Colon (tissue), 2 donors: ENCODE data around the gene ELP6.
"Not testable (repeated sequence)": the region's sequence is repeated elsewhere in the genome, so short reads cannot be mapped to it uniquely, and the experiment has no call there.

Source experiments
- FAIRE-seq: peaks from 2 replicates; lab custom pipeline; 2012; peaks lifted over from hg19 to GRCh38; lab: Jason Lieb, UNC
- donor health status: control.
- donor health status: control.

Gene ELP6

DNA sequence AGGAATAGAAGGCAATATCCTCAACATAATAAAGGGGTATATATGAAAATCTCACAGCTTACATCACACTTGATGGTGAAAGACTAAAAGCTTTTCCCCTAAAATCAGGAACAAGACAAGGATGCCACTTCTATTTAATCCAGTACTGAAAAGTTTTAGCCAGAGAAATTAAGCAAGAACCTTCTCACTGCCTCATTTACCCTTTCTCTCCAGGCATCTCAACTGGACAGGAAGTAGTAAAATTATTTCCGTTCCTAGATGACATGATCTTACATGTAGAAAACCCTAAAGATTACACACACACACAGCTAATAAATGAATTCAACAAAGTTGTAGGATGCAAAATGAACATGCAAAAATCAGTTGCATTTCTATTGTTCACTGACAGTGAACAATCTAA, 48.9 kb downstream of the ELP6 start:
- FAIRE-seq, result no peak

DNA sequence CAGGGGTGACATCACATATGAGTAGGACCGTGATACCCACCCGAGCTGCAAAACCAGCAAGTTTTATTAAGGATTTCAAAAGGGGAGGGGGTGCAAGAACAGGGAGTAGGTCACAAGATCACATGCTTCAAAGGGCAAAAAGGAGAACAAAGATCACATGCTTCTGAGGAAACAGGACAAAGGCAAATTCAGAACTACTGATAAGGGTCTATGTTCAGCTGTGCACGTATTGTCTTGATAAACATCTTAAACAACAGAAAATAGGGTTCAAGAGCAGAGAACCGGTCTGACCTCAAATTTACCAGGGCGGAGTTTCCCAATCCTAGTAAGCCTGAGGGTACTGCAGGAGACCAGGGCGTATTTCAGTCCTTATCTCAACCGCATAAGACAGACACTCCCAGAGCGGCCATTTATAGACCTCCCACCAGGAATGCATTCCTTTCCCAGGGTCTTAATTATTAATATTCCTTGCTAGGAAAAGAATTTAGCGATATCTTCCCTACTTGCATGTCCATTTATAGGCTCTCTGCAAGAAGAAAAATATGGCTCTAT, 53.9 kb downstream of the ELP6 start:
- FAIRE-seq, result not testable (repeated sequence)

DNA sequence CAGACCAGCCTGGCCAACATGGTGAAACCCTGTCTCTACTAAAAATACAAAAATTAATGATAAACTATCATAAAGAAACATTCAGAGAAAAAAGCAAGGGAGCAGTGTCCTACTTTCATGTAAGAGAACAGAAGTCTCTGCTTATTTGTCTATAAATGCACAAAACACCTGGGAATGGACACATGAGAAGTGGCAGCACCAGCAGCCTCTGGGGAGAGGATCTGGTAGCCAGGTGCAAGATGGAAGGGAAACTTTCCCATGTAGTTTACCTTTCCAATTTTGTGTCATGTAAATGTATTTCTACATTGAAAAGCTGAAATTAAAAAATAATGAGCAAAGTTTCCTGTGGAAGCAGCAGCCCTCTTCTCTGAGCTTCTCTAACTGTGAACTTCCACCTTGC, 56.5 kb downstream of the ELP6 start:
- FAIRE-seq, result no peak

DNA sequence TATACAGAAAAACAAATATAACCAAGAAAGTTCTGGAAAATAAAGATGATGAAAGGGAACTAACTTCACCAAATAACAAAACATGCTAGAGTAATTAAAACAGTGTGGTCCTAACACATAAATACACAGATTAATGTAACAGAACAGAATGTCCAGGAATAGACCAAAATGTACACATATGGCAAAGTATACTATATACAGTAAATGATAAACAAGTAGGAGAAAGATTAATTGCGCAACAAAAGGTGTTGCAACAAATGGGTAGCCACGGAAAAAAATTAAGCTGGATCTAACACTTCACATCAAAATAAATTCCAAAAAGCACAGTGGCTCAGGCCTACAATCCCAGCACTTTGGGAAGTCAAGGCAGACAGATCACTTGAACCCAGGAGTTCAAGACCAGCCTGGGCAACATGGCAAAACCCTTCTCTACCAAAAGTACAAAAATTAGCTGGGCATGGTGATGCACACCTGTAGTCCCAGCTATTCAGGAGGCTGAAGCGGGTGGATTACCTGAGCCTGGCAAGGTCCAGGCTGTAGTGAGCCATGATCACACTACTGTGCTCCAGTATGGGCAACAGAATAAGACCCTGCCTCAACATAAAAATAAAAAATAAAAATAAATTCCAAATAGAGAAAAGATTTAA, 57.6 kb downstream of the ELP6 start:
- no peak for FAIRE-seq

DNA sequence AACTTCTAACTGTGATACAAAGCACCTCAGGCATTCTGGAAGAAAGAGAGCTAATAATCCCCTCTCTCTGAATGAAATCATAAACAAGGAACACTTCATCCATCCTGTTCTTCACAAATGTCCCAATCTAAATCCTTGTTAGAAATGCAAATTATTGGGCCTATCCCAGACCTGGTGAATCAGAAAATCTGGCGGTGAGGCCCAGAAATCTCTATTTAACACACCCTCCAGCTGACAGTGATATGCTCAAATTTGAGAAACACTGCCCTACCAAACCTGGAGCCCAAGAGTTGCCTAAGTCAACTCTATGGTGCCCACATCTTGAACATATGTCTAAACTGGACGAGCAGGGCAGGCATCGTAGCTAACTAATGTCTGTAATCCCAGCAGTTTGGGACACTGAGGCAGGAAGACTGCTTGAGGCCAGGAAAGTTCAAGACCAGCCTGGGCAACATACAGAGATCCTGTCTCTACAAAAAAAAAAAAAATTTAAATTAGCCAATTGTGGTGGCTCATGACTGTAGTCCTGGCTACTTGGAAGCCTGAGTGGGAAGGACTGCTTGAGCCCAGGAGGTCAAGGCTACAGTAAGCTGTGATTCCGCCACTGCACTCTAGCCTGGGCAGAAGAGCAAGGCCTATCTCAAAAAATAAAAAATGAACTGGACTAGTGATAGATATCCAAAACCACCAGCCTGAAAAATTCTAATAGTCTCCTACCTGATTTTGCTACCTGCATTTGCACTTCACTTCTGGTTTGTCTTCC, 60.9 kb downstream of the ELP6 start:
- FAIRE-seq, result no peak
